PC-3 (cell line): Measurements from ENCODE around the gene COL21A1. TPM values are rescaled to one million over a fixed set of nuclear protein-coding genes. Genes with fewer than 3 reads are reported as not detected.
A peak's percentile ranks its signal among the peaks of the same experiment; 100 is the strongest.

Experiments used
- ATAC-seq: fragments of 200-7000 bp; cut with Tn5 transposase; 2 replicates; pipeline ENCODE4 v1.9.1; 2020; ENCODE audit warnings: mild to moderate bottlenecking, moderate library complexity
- BruUV-seq: library from RNA; stranded (reverse); fragments of 400-500 nt; replicated peaks from 2 replicates; lab custom pipeline; 2021; lab: Mats Ljungman, UMichigan
- CTCF ChIA-PET: fragments of 300-600 bp; sonication (Branson Sonifier 250); formaldehyde crosslinking; loops from one replicate; lab custom pipeline; 2022; ENCODE audit warnings: antibody characterized with exemption; lab: Charles Lee
- POLR2A ChIA-PET: fragments of 300-600 bp; sonication (Branson Sonifier 250); formaldehyde crosslinking; loops from one replicate; lab custom pipeline; 2022; ENCODE audit warnings: antibody characterized with exemption; ENCODE audit not compliant: unreplicated experiment; lab: Charles Lee
- DNase-seq: peaks from one replicate; pipeline ENCODE4 v3.0.0-alpha.2; 2015
- H2AFZ ChIP-seq: fragments of 300-600 bp; sonication (generic); 2 replicates; pipeline ENCODE4 v1.6.0; 2016; ENCODE audit warnings: antibody characterized with exemption, low read length
- H3F3A ChIP-seq: fragments of 300-600 bp; sonication (generic); one replicate; pipeline ENCODE4 v1.6.0; 2017; ENCODE audit warnings: antibody characterized with exemption, low read length, control low read depth, mild to moderate bottlenecking; ENCODE audit not compliant: unreplicated experiment
- H3K27ac ChIP-seq: fragments of 300-600 bp; sonication (generic); 2 replicates; pipeline ENCODE4 v1.5.1; 2016; ENCODE audit warnings: mild to moderate bottlenecking, low read length
- H3K27me3 ChIP-seq: fragments of 300-600 bp; sonication (generic); 2 replicates; pipeline ENCODE4 v1.6.1; 2016; ENCODE audit warnings: low read length, mixed read lengths
- H3K36me3 ChIP-seq: fragments of 300-600 bp; sonication (generic); 2 replicates; pipeline ENCODE4 v1.6.1; 2016; ENCODE audit warnings: low read depth, mixed run types, low read length, mixed read lengths
- H3K4me1 ChIP-seq: fragments of 300-600 bp; sonication (generic); 2 replicates; pipeline ENCODE4 v1.5.1; 2016; ENCODE audit warnings: low read length; ENCODE audit not compliant: insufficient read depth
- H3K4me2 ChIP-seq: fragments of 300-600 bp; sonication (generic); 2 replicates; pipeline ENCODE4 v1.6.0; 2016; ENCODE audit warnings: low read length
- H3K4me3 ChIP-seq: fragments of 300-600 bp; sonication (generic); 2 replicates; pipeline ENCODE4 v1.5.1; 2016; ENCODE audit warnings: mild to moderate bottlenecking, low read length, mixed read lengths
- H3K79me2 ChIP-seq: fragments of 300-600 bp; sonication (generic); 2 replicates; pipeline ENCODE4 v1.6.1; 2017; ENCODE audit warnings: low read length, mixed read lengths
- H3K9ac ChIP-seq: fragments of 300-600 bp; sonication (generic); 2 replicates; pipeline ENCODE4 v1.6.0; 2016; ENCODE audit warnings: mild to moderate bottlenecking, low read length
- H3K9me2 ChIP-seq: fragments of 300-600 bp; sonication (generic); replicated peaks from 2 replicates; pipeline ENCODE4 v1.6.1; 2016; ENCODE audit warnings: mixed run types, low read length, mixed read lengths
- H3K9me3 ChIP-seq: fragments of 300-600 bp; sonication (generic); 2 replicates; pipeline ENCODE4 v1.6.1; 2016; ENCODE audit warnings: low read length, mixed read lengths
- H4K20me1 ChIP-seq: fragments of 300-600 bp; sonication (generic); 2 replicates; pipeline ENCODE4 v1.6.1; 2016; ENCODE audit warnings: low read length, mixed read lengths
- EZH2 ChIP-seq: fragments of 300-600 bp; sonication (generic); IDR thresholded peaks from one replicate; pipeline ENCODE4 v1.6.1; 2017; ENCODE audit warnings: antibody characterized with exemption, mild to moderate bottlenecking, low read length; ENCODE audit not compliant: unreplicated experiment
- EZH2phosphoT487 ChIP-seq: fragments of 300-600 bp; sonication (generic); IDR thresholded peaks from 2 replicates; pipeline ENCODE4 v1.6.1; 2018; ENCODE audit warnings: mild to moderate bottlenecking, antibody characterized with exemption, low read length, borderline replicate concordance
- intact Hi-C: fragments of 100-400 bp; cut with micrococcal nuclease; formaldehyde crosslinking; loops from 2 replicates; pipeline ENCODE4 v1.9.0; 2023
- total RNA-seq: library from RNA; depleted of rRNA; stranded (reverse); fragments of >200 nt; gene quantifications from 2 replicates; pipeline ENCODE4 v1.2.3, GENCODE V29; 2014
- TF ChIP-seq, protein P1 (sequence below): fragments of 300-600 bp; sonication (generic); conservative IDR thresholded peaks from 2 replicates; pipeline ENCODE4 v1.5.1; 2017; ENCODE audit warnings: antibody characterized with exemption, low read depth, mild to moderate bottlenecking, low read length

The COL21A1 gene
- total RNA-seq, 1 experiment from 2014 or later = 1.0 TPM

DNA sequence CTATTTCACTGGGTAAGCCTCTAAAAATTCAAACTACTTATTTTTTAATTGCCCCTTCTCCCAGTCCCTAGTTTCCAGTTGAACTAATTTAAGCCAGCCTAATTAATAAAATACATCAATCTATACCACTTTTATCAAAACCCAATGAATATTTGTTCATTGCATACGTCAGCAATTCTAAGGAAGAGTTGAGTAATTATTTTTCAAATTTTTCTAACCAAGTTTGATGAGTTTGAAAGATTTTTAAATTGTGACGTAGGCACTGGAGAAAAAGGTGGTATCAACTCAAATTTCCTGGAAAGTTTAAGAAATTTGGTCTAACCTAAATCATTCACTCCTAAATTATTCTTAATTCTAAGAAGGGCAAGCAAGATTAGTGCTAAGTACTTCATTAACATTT lies 35.7 kb downstream of the COL21A1 start:
- intact Hi-C loops = no loop called here
- no peaks in the 10 kb centered on the region for H3K4me1 ChIP-seq

DNA sequence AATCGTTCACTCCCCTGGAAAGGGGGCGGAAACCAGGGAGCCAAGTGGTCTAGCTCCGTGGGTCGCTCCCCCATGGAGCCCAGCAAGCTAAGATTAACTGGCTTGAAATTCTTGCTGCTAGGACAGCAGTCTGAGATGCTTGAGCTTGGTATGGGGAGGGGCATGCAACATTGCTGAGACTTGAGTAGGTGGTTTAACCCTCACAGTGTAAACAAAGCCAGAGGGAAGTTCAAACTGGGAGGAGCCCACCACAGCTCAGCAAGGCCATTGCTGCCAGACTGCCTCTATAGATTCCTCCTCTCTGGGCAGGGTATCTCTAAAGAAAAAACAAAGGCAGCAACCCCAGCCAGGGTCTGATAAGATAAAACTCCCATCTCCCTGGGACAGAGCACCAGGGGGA lies 43.2 kb downstream of the COL21A1 start:
- no peak for TF ChIP-seq EZH2phosphoT487
- TF ChIP-seq EZH2 = no peak
- TF ChIP-seq, protein P1, sequence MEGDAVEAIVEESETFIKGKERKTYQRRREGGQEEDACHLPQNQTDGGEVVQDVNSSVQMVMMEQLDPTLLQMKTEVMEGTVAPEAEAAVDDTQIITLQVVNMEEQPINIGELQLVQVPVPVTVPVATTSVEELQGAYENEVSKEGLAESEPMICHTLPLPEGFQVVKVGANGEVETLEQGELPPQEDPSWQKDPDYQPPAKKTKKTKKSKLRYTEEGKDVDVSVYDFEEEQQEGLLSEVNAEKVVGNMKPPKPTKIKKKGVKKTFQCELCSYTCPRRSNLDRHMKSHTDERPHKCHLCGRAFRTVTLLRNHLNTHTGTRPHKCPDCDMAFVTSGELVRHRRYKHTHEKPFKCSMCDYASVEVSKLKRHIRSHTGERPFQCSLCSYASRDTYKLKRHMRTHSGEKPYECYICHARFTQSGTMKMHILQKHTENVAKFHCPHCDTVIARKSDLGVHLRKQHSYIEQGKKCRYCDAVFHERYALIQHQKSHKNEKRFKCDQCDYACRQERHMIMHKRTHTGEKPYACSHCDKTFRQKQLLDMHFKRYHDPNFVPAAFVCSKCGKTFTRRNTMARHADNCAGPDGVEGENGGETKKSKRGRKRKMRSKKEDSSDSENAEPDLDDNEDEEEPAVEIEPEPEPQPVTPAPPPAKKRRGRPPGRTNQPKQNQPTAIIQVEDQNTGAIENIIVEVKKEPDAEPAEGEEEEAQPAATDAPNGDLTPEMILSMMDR = no peak
- peaks cover 5% of the 10 kb centered on the region for H3K4me1 ChIP-seq
- DNase-seq = no peak
- H3K36me3 ChIP-seq = no peaks in the 10 kb centered on the region
- H3K4me3 ChIP-seq = no peak overlapping the region
- no TSS peak for BruUV-seq
- no peak overlapping the region for H2AFZ ChIP-seq
- ChIA-PET POLR2A (no interaction called here), CTCF (no interaction called here)
- H3F3A ChIP-seq = no peaks in the 10 kb centered on the region
- no peaks in the 10 kb centered on the region for H3K9me3 ChIP-seq
- ATAC-seq = no peak
- H3K9me2 ChIP-seq = no peaks in the 10 kb centered on the region
- no peak overlapping the region for H3K9ac ChIP-seq
- no peak overlapping the region for H3K4me2 ChIP-seq
- no peak overlapping the region for H3K27ac ChIP-seq
- intact Hi-C loops = no loop called here
- no peaks in the 10 kb centered on the region for H3K27me3 ChIP-seq
- H3K79me2 ChIP-seq = no peaks in the 10 kb centered on the region
- H4K20me1 ChIP-seq = no peaks in the 10 kb centered on the region

More for the DNA sequence above, 35.7 kb downstream of the COL21A1 start:
- ChIA-PET CTCF (no interaction called here), POLR2A (no interaction called here)
- no peaks in the 10 kb centered on the region for H3F3A ChIP-seq
- H4K20me1 ChIP-seq = no peaks in the 10 kb centered on the region
- TF ChIP-seq, protein P1 = no peak
- TF ChIP-seq EZH2phosphoT487 (no peak), EZH2 (no peak)
- H3K36me3 ChIP-seq = no peaks in the 10 kb centered on the region
- no peak overlapping the region for H3K4me2 ChIP-seq
- no peak overlapping the region for H3K9ac ChIP-seq
- H3K4me3 ChIP-seq = no peak overlapping the region
- H3K27me3 ChIP-seq = no peaks in the 10 kb centered on the region
- H2AFZ ChIP-seq = no peak overlapping the region
- DNase-seq (no peak), ATAC-seq (no peak)
- no TSS peak for BruUV-seq
- H3K27ac ChIP-seq = no peak overlapping the region
- 0 out of 2 replicates have a peak, but pooled peaks cover 3% of the 10 kb centered on the region for H3K9me2 ChIP-seq
- no peaks in the 10 kb centered on the region for H3K9me3 ChIP-seq
- no peaks in the 10 kb centered on the region for H3K79me2 ChIP-seq

DNA sequence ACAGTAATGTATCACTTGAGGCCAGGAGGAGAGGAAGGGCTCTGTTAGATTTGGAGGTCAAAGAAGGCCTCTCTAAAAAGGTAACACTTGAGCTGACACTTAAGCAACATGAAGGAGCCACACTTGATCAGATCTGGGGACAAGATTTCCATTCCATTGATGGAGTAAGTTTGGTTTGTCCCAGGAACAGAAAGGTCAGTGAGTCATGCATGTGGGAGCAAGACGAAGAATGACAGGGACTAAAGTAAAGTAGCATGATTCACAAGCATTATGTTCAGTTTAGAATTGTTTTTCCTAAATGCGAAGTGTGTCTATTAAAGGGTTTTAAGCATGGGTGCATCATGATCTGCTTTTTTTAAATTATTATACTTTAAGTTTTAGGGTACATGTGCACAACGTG lies 47.4 kb downstream of the COL21A1 start:
- BruUV-seq = no TSS peak
- peak; percentile 64 for DNase-seq

More for the DNA sequence above, 47.4 kb downstream of the COL21A1 start:
- Histone ChIP-seq H3K79me2 (no peaks in the 10 kb centered on the region), H3F3A (no peaks in the 10 kb centered on the region), H4K20me1 (no peaks in the 10 kb centered on the region), H3K36me3 (no peaks in the 10 kb centered on the region), H3K4me1 (peaks cover 5% of the 10 kb centered on the region), H3K4me3 (no peak overlapping the region), H3K4me2 (no peak overlapping the region), H2AFZ (no peak overlapping the region), H3K27me3 (no peaks in the 10 kb centered on the region), H3K27ac (peak overlapping the region; percentile 13; the same call in 1 of the 2 replicates), H3K9ac (no peak overlapping the region), H3K9me2 (no peaks in the 10 kb centered on the region), H3K9me3 (no peaks in the 10 kb centered on the region)
- no peak for TF ChIP-seq EZH2phosphoT487
- TF ChIP-seq, protein P1 = no peak
- no peak for TF ChIP-seq EZH2
- peak; percentile 59 for ATAC-seq
- CTCF ChIA-PET = no interaction called here
- intact Hi-C loops = no loop called here
- POLR2A ChIA-PET = no interaction called here
